Measurements from ENCODE around the gene CYP2S1.

The CYP2S1 gene

GRCh38 chr19:41248895-41249294 is 55.9 kb downstream of the CYP2S1 start:
- DNase-seq (ENCODE audit: low read depth) = no peak
- no peak overlapping the region for H3K4me3 ChIP-seq (ENCODE audit: low read depth, low read length)

DNA sequence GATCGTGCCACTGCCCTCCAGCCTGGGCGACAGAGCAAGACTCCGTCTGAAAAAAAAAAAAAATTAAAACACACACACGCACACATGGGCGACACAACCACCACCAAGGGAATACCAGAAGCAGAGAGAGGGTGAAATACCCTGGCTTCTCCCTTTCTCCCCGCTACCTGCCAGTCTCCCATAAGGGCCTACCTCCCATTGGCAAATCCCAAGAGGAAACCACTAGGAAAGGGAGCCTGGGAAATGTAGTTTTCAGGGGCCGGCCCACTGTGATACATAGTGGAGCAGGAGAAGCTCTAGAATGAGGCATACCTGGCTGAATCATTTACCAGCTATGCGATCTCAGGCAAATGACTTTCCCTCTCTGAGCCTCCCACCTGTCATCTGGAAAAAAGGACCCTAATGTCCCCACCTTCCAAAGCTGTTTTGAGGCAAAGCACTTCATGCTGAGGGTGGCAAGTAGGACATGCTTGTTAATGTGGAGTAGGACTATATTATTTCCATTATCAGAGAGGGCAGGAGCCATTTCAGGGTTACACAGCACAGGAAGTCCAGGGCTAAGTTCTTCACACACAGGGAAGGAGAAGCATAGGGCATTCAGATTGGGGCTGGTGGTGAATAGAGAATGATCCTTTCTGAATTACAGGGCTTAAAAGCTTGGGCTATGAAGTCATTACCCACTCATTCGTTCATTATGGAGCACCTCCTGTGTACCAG is 56.8 kb downstream of the CYP2S1 start:
- H3K4me3 ChIP-seq (ENCODE audit: low read depth, low read length) = no peak overlapping the region
- DNase-seq (ENCODE audit: low read depth) = no peak

DNA sequence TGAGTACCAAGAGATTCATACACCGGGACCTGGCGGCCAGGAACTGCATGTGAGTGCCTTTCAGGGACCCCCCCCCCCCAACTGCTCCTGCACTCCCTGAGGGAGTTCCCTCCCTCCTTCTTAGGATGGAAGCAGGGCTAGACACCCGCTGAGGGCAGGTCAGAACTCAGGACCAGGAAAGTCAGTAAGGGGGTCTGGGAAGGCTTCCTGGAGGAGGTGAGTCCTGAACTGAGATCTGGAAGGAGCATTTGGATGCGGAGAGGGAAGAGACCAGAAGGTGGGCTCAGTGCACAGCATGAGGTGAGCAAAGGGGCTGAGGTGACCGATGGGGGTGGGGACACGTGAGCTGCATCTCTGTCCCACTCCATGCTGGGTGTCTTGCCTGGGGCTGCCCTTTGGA is 60.6 kb downstream of the CYP2S1 start:
- no peak overlapping the region for H3K4me3 ChIP-seq (ENCODE audit: low read depth, low read length)
- DNase-seq (ENCODE audit: low read depth) = no peak

DNA sequence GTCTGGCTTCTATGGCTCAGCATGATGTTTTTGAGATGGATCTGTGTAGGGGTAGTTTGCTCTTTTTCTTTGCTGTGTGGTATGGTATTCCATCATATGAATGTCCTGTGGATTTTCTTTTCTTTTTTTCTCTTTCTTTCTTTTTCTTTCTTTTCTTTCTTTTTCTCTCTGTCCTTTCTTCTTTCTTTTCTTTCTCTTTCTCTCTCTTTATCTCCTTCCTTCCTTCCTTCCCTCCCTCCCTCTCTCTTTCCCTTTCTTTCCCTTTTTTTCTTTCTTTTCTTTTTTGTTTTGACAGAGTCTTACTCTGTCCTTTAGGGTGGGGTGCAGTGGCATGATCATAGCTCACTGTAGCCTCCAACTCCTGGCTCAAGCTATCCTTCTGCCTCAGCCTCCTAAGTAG is 62.2 kb downstream of the CYP2S1 start:
- no peak overlapping the region for H3K4me3 ChIP-seq (ENCODE audit: low read depth, low read length)
- no peak for DNase-seq (ENCODE audit: low read depth)
